Upper lobe of left lung (tissue), 4 donors: ENCODE measurements around the gene HSPB3.

Experiments
- CTCF ChIP-seq, 6 experiments: fragments of 450-650 bp in 4 of 6; fragments of 200-600 bp in 2 of 6; sonication (generic) in 2 of 6; IDR thresholded peaks; one replicate each; pipeline ENCODE4 v1.5.1; 2016 to 2019; ENCODE audit warnings: antibody characterized with exemption in 6 of 6
- POLR2A ChIP-seq, 4 donors: fragments of 450-650 bp; IDR thresholded peaks; one replicate each; pipeline ENCODE4 v1.5.1; 2016 to 2017; ENCODE audit warnings: antibody characterized with exemption in 4 of 4, mild to moderate bottlenecking in 2 of 4
- POLR2AphosphoS5 ChIP-seq, 2 donors: sonication (generic); formaldehyde crosslinking; IDR thresholded peaks; one replicate each; pipeline ENCODE4 v1.5.1; 2017; ENCODE audit warnings: antibody characterized with exemption in 2 of 2

GRCh38 chr5:54453046-54453445 is 2.5 kb upstream of the HSPB3 start:
- TF ChIP-seq CTCF (IDR thresholded peaks at IDR 0.05) (no peak), POLR2A (IDR thresholded peaks at IDR 0.05) (no peak), POLR2AphosphoS5 (IDR thresholded peaks at IDR 0.05) (no peak)
